Muscle of back (tissue), 11 donors: ENCODE measurements around the gene ANKRD9. TPM values are rescaled to one million over a fixed set of nuclear protein-coding genes. Genes with fewer than 3 reads are reported as not detected.

Source experiments
- DNase-seq, 3 donors: peaks; one replicate each; pipeline versions ENCODE4 v3.0.0 to v3.0.0-alpha.2; 2013
- polyA plus RNA-seq, 10 donors: library from polyadenylated mRNA; unstranded; fragments of 120-200 nt; gene quantifications; one replicate each; pipeline ENCODE4 v1.2.1, GENCODE V29; 2013; ENCODE audit not compliant: insufficient read length in 10 of 10

Gene ANKRD9
- polyA plus RNA-seq, 10 donors = 6.4 to 15.2 (median 8.6) TPM

GRCh38 chr14:102484316-102484715 lies 25.3 kb downstream of the ANKRD9 start:
- DNase-seq = no peak

DNA sequence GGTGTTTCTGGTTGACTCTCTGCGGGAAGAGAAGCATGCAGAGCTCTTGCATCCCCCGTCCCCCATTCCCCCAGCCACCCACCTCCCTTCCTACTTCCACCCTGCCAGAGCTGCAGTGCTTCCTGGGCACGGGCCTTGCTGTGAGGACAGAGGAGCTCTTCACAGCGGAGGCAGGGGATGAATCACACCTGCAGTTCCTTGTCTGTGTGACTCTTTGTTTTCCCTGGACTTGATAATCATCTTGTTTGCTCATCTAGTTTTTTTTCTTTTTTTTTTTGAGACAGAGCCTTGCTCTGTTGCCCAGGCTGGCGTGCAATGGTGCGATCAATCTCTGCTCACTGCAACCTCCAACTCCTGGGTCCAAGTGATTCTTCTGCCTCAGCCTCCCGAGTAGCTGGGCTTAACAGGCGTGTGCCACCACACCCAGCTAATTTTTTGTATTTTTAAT lies 27.8 kb downstream of the ANKRD9 start:
- no peak for DNase-seq

- no peak for DNase-seq
Measured at GRCh38 chr14:102481371-102481770, 28.2 kb downstream of the ANKRD9 start.

- DNase-seq = peak in 2 of 3 donors; percentile 25 to 40
Measured at GRCh38 chr14:102479777-102480176, 29.8 kb downstream of the ANKRD9 start.

DNA sequence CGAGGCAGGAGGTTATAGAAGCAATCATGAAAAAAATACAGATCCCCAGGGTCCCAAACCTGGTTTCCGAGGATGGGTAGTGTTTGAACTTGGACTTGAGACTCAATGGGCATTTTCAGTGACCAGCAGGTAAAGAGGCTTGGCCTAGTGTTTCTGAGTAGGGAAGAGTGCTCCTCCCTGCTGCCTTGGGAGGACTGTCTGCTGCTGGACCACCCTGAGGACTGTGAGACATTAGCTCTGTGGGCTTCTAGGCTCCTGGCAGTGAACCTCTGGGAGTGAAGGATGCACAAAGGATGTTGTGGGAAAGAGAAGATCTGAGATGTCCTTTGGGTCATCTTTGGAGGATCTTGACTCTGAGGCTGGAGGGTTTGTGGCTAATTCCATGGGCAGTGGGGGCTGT lies 30.5 kb downstream of the ANKRD9 start:
- DNase-seq = no peak

DNA sequence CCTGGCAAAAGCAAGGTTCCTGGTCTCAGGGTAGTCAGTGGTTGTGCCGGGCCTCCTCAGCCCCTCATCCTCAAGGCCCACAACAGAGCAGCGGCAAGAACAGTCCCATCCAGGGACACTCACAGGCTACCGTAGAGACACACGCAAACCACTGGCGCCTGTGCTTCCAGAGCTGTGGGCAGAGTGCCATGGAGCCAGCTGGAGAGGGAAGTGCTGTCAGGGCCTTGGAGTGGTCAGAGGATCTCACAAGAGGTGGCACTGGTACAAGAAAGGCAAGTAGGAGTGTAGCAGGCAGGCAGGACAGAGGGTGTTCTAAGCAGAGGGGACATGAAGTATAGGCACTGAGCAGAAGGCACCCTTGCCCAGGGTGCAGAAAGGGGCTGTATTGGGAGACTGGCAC lies 34.6 kb downstream of the ANKRD9 start:
- DNase-seq = peak; percentile 53 to 66 (median 59)

DNA sequence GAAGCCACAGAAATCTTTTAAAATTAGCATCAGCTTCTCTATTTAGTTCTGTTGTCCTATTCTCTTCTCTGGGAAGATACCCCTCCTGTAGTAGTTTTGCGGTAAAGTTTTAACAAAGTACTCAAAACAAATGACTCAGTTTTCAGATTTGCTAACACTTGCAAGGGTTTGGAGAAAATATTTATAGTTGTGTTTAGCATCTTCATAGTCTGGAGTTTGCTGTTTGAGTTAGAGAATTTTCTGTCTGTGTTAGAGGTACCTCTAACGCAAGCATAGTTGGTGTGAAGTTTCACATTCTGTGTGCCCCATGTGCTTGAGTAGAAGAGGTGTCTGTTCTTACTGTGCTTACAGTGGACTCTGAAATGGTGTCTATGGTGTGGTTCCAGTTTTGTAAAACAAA lies 36.0 kb downstream of the ANKRD9 start:
- no peak for DNase-seq

- DNase-seq = no peak
Measured at GRCh38 chr14:102472791-102473150, 36.8 kb downstream of the ANKRD9 start.

- no peak for DNase-seq
Measured at GRCh38 chr14:102471921-102472790, 37.4 kb downstream of the ANKRD9 start.

GRCh38 chr14:102469261-102469660 lies 40.3 kb downstream of the ANKRD9 start:
- DNase-seq = no peak

DNA sequence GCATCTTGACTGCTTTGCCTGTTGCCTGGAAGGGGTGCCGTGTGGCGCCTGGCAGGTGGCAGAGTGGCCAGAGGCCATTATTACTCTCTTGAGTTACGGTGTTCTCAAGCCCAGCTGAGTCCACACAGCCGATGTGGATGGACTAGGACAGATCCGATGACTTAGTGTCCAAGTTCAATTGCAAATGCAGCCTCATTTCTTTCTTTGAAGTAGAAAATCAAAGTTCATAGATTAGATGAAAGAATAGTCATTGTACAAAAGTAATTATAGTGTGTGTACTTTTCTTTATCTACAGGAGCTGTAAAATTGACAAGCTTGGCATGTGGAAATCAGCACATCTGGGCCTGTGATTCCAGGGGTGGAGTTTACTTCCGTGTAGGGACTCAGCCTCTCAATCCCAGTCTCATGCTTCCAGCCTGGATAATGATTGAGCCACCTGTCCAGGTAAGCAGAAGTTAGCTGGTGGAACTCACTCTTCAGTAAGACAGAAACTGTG lies 44.7 kb downstream of the ANKRD9 start:
- no peak for DNase-seq

DNA sequence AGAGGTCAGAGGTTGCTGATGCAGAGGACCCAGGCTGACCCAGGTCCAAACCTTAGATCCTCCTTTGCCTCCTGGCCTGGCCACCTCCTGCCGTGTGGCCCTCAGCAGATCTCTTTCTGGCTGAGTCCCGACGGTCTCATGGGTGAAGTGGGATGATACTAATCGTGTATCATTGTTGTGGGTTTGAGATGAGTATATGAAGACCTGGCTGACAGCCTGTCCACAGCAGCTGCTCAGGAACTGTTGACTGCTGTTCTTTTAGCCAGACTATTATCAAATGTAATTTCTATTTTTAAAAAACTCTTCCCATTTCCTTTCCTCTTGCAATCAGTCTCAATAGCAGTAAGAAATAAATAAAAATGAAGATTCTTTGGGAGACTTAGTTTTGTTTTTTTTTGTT lies 45.6 kb downstream of the ANKRD9 start:
- DNase-seq = no peak

DNA sequence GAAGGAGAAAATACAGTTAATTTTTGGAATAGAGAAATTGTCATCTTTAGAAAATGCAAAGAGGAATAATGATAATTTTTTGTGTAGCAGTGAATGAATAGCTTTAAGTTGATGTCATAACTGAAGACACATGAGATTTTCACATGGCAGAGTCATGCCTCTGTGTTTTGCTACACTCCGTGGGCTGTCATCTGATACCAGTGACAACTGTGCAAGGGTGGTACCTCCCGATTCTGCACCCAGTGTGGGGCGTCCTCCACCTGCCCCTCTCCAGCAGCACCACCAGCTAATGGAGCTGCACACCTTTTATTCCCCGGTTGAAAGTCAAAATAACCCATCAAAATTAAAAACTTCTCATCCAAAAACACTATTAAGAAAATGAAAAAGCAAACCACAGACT lies 47.2 kb downstream of the ANKRD9 start:
- peak; percentile 21 to 42 (median 24) for DNase-seq

GRCh38 chr14:102461490-102462338 lies 47.9 kb downstream of the ANKRD9 start:
- DNase-seq = no peak

- no peak for DNase-seq
Measured at GRCh38 chr14:102457509-102457908, 52.1 kb downstream of the ANKRD9 start.

DNA sequence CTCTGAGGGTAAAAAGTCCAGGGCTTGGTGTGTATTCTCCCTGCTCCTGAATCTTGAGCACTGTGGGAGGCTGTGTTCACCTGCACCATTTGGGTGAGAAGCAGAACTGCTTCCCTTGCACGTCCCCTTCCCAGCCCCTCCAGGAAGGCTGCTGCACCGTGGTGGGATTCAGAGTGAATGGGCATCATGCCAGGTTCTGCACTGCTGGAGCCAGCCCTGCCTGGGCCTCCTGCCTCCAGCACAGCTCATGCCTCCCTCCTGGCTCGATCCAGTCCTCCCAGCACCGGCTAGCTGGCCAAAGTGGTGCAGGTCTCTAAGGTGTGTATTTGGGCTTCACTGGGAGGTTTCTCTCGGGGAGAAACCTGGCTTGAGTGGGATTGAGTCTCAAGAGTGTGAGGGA lies 54.9 kb downstream of the ANKRD9 start:
- DNase-seq = no peak

GRCh38 chr14:102452302-102452701 lies 57.3 kb downstream of the ANKRD9 start:
- DNase-seq = no peak

Other genes with a start within 250 kb of the ANKRD9 start
- gene MOK, start 204.6 kb downstream of the ANKRD9 start, polyA plus RNA-seq = 10 to 100 TPM in 4 of 10 donors, 1 to 10 TPM in 6; 6.3 to 15.5 (median 9.2) TPM
- gene ZNF839, start 190.0 kb downstream of the ANKRD9 start, polyA plus RNA-seq = 10 to 100 TPM in 4 of 10 donors, 1 to 10 TPM in 6; 6.6 to 16.0 (median 9.0) TPM
- 10 to 100 TPM; 25.1 to 37.9 (median 31.0) TPM for gene CINP, start 146.9 kb downstream of the ANKRD9 start, polyA plus RNA-seq
- 10 to 100 TPM; 10.3 to 14.1 (median 13.2) TPM for gene TECPR2, start 146.8 kb downstream of the ANKRD9 start, polyA plus RNA-seq
- gene RCOR1, start 82.9 kb upstream of the ANKRD9 start, polyA plus RNA-seq = 10 to 100 TPM; 22.8 to 39.9 (median 30.9) TPM